Measurements from ENCODE around the gene DNMT3A. TPM values are rescaled to one million over a fixed set of nuclear protein-coding genes. Genes with fewer than 3 reads are reported as not detected.

Gene DNMT3A
- total and polyA plus RNA-seq, 2 donors (not counting 3 experiments of a cell fraction or from before 2014, with no cell fraction given), result 23.3 to 71.7 TPM

- Histone ChIP-seq H4K20me1 (replicated peaks; ENCODE audit: control insufficient read depth, extremely low read depth, insufficient read depth, low read length) (no peaks in the 10 kb centered on the region), H3K79me2 (ENCODE audit: control insufficient read depth, insufficient read depth, low read length) (no peaks in the 10 kb centered on the region), H3K4me2 (ENCODE audit: insufficient read depth, low read length) (no peak overlapping the region), H3K36me3 (ENCODE audit: control insufficient read depth in 2 of 2, extremely low read depth in 1 of 2, insufficient read depth in 2 of 2, low read length in 2 of 2) (no peaks in the 10 kb centered on the region), H3K27me3 (ENCODE audit: control insufficient read depth in 2 of 2, insufficient read depth in 2 of 2, low read length in 2 of 2) (peaks cover 2 to 3% of the 10 kb centered on the region in 2 experiments), H3K4me1 (ENCODE audit: control insufficient read depth, extremely low read depth, insufficient read depth, low read length) (no peaks in the 10 kb centered on the region), H3K4me3 (replicated peaks in 1 of 3; ENCODE audit: insufficient read depth in 1 of 3, low read depth in 1 of 3, low read length in 3 of 3) (no peak overlapping the region), H3K27ac (ENCODE audit: insufficient read depth, low read depth, low read length) (no peak overlapping the region), H3K9me3 (replicated peaks; ENCODE audit: control insufficient read depth, insufficient read depth, low read length) (no peaks in the 10 kb centered on the region), H2AFZ (ENCODE audit: low read depth, low read length) (no peak overlapping the region), H3K9ac (replicated peaks; ENCODE audit: extremely low read depth, insufficient read depth, low read length) (no peak overlapping the region), H3K9me1 (replicated peaks; ENCODE audit: control insufficient read depth, extremely low read depth, insufficient read depth, low read length) (no peaks in the 10 kb centered on the region)
- dilution Hi-C loops (cut with MboI; ENCODE audit: extremely low pct_ligation_motif_present, low sequenced_read_pairs), result no loop called here
- CTCF ChIA-PET, result interaction anchor here (1.4 to 3.8 kb wide), 3 partner anchors 8 to 212 kb away, joined by 3 to 13 read pairs (median 7); no protein-coding TSS in a partner anchor
- POLR2A ChIA-PET, result no interaction called here
- no TSS peak for BruUV-seq (replicated peaks)
- DNase-seq (ENCODE audit: low read depth, low spot score) (no peak), FAIRE-seq (no peak)
- no peak for TF ChIP-seq GATA2 (IDR thresholded peaks at IDR 0.05; ENCODE audit: insufficient read depth, insufficient read length, low read depth, low read length)
- no peak for TF ChIP-seq MYC (IDR thresholded peaks at IDR 0.05; ENCODE audit: low read depth, low read length)
- no peak for TF ChIP-seq CTCF (IDR thresholded peaks at IDR 0.05; ENCODE audit: extremely low read depth in 1 of 2, insufficient read depth in 1 of 2, low read depth in 1 of 2, low read length in 2 of 2)
- no peak for TF ChIP-seq JUN (IDR thresholded peaks at IDR 0.05; ENCODE audit: borderline replicate concordance, insufficient read depth, insufficient read length, low read depth)
- TF ChIP-seq POLR2AphosphoS5 (IDR thresholded peaks at IDR 0.05; ENCODE audit: insufficient read depth, low read depth, low read length), result no peak
- TF ChIP-seq MAX (IDR thresholded peaks at IDR 0.05; ENCODE audit: insufficient read depth, insufficient read length), result no peak
- TF ChIP-seq FOS (IDR thresholded peaks at IDR 0.05; ENCODE audit: borderline replicate concordance, insufficient read depth, low read length), result no peak
- no peak for TF ChIP-seq EZH2 (IDR thresholded peaks at IDR 0.05; ENCODE audit: borderline replicate concordance, low read depth, low read length, severe bottlenecking)
- no peak for TF ChIP-seq POLR2A (IDR thresholded peaks at IDR 0.05; ENCODE audit: low read depth, low read length)
- intact Hi-C loops (cut with micrococcal nuclease), result no loop called here
These were observed 153.9 kb downstream of the DNMT3A start for GRCh38 chr2:25187729-25188350.
